Cerebellar cortex (tissue), 1 donor: ENCODE measurements around the gene CSHL1.
"Not testable (repeated sequence)": the region's sequence is repeated elsewhere in the genome, so short reads cannot be mapped to it uniquely, and the experiment has no call there.

ENCODE experiments used
- DNase-seq: peaks from one replicate; pipeline ENCODE4 v3.0.0-alpha.2; 2015; ENCODE audit warnings: low spot score

CSHL1 gene

GRCh38 chr17:63940584-63940983 is 29.5 kb upstream of the CSHL1 start:
- DNase-seq = no peak

- no peak for DNase-seq
Observed at GRCh38 chr17:63939884-63940283, 28.8 kb upstream of the CSHL1 start.

GRCh38 chr17:63939401-63939800 is 28.3 kb upstream of the CSHL1 start:
- no peak for DNase-seq

GRCh38 chr17:63937920-63938319 is 26.9 kb upstream of the CSHL1 start:
- DNase-seq = no peak

GRCh38 chr17:63937319-63937718 is 26.3 kb upstream of the CSHL1 start:
- DNase-seq = no peak

GRCh38 chr17:63934183-63935112 is 23.4 kb upstream of the CSHL1 start:
- no peak for DNase-seq

- no peak for DNase-seq
Observed at GRCh38 chr17:63933598-63933997, 22.5 kb upstream of the CSHL1 start.

- no peak for DNase-seq
Observed at GRCh38 chr17:63932721-63933120, 21.7 kb upstream of the CSHL1 start.

GRCh38 chr17:63931981-63932561 is 21.0 kb upstream of the CSHL1 start, which contains the start of gene CD79B:
TSS of gene CD79B (minus strand) at chr17:63932331. CDS start at chr17:63932261, 70 bp downstream.
- no peak for DNase-seq

- DNase-seq = no peak
Observed at GRCh38 chr17:63930951-63931575, 20.0 kb upstream of the CSHL1 start.

GRCh38 chr17:63929860-63930766 is 19.1 kb upstream of the CSHL1 start:
- DNase-seq = peak; percentile 47

- no peak for DNase-seq
Observed at GRCh38 chr17:63928966-63929695, 18.1 kb upstream of the CSHL1 start.

GRCh38 chr17:63928172-63928666 is 17.2 kb upstream of the CSHL1 start:
- no peak for DNase-seq

- DNase-seq = no peak
Observed at GRCh38 chr17:63927464-63928171, 16.6 kb upstream of the CSHL1 start.

- DNase-seq = no peak
Observed at GRCh38 chr17:63926164-63926563, 15.1 kb upstream of the CSHL1 start.

GRCh38 chr17:63925615-63926014 is 14.6 kb upstream of the CSHL1 start:
- no peak for DNase-seq

- not testable (repeated sequence) for DNase-seq
Observed at GRCh38 chr17:63922402-63922801, 11.3 kb upstream of the CSHL1 start.

GRCh38 chr17:63920779-63921178 is 9.7 kb upstream of the CSHL1 start:
- not testable (repeated sequence) for DNase-seq

- not testable (repeated sequence) for DNase-seq
Observed at GRCh38 chr17:63920050-63920449, 9.0 kb upstream of the CSHL1 start.

- peak; percentile 39 for DNase-seq
Observed at GRCh38 chr17:63919311-63919723, 8.3 kb upstream of the CSHL1 start.
